Dermis microvascular lymphatic vessel endothelial cell (primary cell): ENCODE data around the gene NLRP4. TPM values are rescaled to one million over a fixed set of nuclear protein-coding genes. Genes with fewer than 3 reads are reported as not detected.

Experiments
- DNase-seq, 2 donors: peaks; one replicate each; pipeline versions ENCODE4 v3.0.0 to v3.0.0-alpha.2; 2010; ENCODE audit warnings: low read depth in 2 of 2
- total RNA-seq: library from RNA; depleted of rRNA; stranded (reverse); fragments of >200 nt; gene quantifications from 2 replicates; pipeline ENCODE4 v1.2.1, GENCODE V29; 2014

The NLRP4 gene
- total RNA-seq = not detected in 2 replicates

GRCh38 chr19:55836340-55836739, at the start of gene NLRP4:
Gene NLRP4, plus strand, starts transcription at chr19:55836540. Its CDS starts 15,541 bp downstream, at chr19:55852081.
- no peak for DNase-seq

DNA sequence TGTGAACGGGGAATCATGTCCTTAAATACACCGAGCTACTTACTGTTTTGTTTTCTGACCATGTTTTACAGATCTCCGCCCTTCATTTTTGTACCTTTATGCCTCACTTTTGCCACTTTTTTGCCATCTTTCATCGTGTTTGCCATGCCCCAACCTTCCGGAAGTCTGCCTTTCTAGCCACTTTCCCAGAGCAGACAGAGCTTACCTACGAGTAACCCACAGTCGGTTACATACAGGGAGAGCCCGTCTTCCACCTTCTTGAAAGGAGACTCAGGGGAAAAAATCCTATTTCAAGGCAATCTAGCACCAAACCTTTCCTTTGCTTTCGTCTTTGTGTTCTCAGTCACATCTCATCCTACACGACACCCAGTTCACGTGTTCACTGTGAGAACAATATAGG, 41.3 kb upstream of the NLRP4 start:
- DNase-seq = no peak

DNA sequence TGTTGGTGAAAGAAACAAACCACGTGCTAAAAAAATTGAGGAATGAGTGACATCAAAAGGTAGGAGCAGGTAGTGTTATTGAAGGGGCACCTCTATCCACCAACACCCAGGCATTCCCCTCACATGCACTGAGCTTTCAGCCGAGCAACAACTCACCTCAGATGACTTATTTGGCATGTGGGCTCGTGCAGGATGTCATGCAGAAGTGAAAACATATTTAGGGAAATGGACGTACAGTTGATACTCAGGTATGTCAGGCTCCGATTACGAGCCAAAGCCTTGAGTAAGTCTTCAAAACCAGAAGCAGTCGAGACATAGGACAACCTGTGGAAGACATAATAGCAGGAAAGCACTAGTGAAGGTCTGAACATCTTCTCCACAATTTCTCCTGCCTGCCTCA, 34.9 kb upstream of the NLRP4 start:
- no peak for DNase-seq

GRCh38 chr19:55802281-55802680, 34.1 kb upstream of the NLRP4 start:
- DNase-seq = no peak

DNA sequence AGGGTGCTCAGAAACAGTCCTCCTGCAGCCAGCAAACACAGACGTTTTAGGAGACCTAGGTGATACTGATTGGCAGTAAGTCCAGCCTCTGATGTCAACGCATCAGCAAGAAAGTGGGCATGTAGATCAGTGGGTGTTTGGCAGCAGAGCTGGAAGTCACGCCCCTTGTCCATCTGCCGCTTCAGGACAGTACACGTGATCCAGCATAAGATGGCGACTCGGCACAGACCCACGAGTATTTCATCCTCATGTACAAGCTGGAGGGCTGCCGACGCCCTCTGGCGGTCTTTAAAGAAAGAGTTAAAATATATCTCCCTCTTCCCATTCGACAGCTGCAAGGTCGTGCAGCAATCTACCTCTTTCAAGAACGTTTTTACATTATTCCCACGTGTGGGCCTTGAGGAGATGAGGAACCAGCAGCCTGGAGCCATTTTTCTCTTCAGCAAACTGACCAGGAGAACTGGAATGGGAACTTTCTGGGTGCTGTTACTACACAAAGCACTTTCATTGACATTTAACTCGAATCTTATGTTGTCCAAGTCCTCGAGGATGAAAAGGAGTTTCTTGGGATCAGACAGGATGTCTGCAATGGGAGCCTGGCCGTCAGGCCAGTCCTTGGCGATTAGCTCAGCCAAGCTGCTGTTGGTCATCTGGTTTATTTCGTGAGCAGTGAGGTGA, 26.8 kb upstream of the NLRP4 start:
- peak; percentile 77 to 78 for DNase-seq

DNA sequence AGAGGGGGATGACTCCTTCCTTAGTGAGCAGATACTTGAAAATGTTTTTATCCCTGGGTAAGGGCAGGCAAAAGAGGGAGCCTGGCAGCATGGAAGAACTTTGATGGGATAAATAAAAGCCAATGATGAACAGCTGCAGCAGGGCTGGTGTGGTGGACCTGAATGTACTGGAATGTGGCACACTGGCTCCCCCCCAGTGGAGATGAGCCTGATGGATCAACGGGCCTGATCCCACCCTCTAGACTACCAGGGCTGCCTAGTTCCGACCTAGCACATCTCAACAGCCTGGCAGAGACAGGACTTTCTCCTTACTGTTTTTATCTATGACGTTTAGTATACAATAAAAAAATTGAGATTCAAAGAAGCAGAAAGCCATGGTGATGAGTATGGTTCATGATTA, 25.0 kb upstream of the NLRP4 start:
- no peak for DNase-seq

- DNase-seq = no peak
Observed at GRCh38 chr19:55812449-55812848, 23.9 kb upstream of the NLRP4 start.

- no peak for DNase-seq
Observed at GRCh38 chr19:55813906-55814305, 22.4 kb upstream of the NLRP4 start.

DNA sequence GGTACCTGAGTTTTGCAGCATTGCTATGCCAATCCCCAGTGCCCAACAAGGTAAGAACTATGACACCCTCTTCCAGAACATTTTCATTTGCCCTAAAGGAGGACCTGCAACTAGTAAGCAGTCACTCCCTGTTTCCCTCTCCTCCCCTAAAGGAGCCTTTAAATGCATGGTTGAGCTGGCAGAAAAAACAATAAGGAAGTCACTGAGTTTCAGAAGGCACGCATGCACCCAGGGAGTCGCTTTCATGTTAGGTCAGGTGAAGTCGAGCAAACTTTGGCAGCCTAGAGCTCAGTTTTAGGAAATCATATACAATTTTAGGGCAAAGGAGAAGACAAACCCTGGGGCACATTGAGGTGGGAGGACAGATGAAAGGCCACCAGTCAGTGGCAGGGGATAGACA, 16.3 kb upstream of the NLRP4 start:
- no peak for DNase-seq

- no peak for DNase-seq
Observed at GRCh38 chr19:55830656-55831055, 5.7 kb upstream of the NLRP4 start.

DNA sequence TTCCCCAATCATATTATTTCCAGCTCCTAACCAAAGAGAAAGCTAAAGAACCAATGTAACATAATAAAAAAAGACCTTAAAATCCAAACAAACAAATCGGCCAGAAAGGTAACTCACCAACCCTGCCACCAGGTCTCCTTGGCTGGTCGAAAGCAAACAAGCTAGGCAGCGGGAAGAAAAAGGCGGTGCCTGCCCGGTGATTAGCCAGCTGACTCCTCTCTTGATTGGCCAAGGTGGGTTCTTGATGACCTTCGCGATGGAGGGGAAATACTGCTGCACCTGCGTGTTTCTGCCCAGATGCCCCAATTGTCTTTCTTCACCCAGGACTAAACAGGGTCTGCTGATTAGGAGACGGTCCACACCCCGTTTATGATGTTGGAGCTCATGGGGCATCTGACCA, 4.5 kb upstream of the NLRP4 start, which contains the start of gene NLRP11:
TSS of gene NLRP11 (minus strand) at position 154 of the 400 bp plus-strand sequence. CDS start 13,825 bp downstream, outside the sequence.
- no peak for DNase-seq

- no peak for DNase-seq
Observed at GRCh38 chr19:55832676-55833075, 3.7 kb upstream of the NLRP4 start.

GRCh38 chr19:55838251-55838650, 1.9 kb downstream of the NLRP4 start:
- DNase-seq = no peak

GRCh38 chr19:55838906-55839305, 2.6 kb downstream of the NLRP4 start:
- DNase-seq = no peak

DNA sequence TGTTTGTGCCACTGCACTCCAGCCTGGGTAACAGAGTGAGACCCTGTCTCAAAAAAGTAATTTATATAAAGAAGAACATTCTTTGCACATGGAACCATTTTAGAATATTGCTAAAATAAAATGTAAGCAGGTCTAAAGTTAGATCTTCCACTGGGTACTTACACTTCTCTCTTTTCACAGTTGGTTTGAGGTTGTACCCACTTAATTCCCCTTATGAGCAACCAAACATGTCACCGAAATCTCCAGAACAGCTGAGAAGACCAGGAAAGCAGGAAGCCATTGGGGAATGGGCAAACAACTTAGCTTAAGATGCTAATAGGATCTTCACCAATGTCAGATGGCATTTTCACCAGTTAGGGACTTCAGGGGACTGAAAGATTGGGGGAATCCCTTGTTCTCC, 18.8 kb downstream of the NLRP4 start:
- no peak for DNase-seq

- no peak for DNase-seq
Observed at GRCh38 chr19:55857149-55857548, 20.8 kb downstream of the NLRP4 start.

DNA sequence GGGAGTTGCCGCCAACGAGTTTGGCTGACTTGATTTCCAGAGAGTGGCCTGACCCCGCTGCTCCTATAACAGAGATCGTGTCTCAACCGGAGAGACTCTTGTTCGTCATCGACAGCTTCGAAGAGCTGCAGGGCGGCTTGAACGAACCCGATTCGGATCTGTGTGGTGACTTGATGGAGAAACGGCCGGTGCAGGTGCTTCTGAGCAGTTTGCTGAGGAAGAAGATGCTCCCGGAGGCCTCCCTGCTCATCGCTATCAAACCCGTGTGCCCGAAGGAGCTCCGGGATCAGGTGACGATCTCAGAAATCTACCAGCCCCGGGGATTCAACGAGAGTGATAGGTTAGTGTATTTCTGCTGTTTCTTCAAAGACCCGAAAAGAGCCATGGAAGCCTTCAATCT, 21.6 kb downstream of the NLRP4 start:
- no peak for DNase-seq

DNA sequence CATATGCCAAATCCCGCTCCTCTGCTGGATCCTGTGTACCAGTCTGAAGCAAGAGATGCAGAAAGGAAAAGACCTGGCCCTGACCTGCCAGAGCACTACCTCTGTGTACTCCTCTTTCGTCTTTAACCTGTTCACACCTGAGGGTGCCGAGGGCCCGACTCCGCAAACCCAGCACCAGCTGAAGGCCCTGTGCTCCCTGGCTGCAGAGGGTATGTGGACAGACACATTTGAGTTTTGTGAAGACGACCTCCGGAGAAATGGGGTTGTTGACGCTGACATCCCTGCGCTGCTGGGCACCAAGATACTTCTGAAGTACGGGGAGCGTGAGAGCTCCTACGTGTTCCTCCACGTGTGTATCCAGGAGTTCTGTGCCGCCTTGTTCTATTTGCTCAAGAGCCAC, 22.1 kb downstream of the NLRP4 start:
- no peak for DNase-seq

DNA sequence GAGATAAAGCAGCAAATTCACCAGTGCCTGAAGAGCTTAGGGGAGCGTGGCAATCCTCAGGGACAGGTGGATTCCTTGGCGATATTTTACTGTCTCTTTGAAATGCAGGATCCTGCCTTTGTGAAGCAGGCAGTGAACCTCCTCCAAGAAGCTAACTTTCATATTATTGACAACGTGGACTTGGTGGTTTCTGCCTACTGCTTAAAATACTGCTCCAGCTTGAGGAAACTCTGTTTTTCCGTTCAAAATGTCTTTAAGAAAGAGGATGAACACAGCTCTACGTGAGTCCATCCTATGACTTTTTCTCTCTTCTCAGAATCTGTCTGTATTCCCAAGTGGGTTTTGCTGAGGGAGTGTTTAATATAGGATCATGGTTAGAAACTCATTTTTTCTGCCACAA, 22.6 kb downstream of the NLRP4 start:
- DNase-seq = no peak

DNA sequence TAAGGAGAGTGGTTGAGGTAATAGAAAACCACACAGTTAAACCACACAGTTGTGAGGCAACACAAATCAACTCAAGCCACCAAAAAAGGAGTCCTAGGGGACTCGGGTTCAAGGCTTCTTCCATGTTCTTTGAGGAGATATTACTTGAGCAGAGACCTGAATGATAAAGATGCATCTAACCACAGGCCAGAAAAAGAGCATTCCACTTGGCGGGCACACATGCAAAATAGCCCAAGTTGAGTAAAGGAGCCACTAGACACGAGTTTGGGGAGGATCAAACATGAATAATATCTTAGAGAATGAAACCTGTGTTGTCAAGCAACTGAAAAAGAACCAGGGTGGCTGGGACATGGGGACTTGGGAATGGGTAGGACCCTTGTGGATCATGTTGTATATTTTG, 30.2 kb downstream of the NLRP4 start:
- DNase-seq = no peak

- no peak for DNase-seq
Observed at GRCh38 chr19:55867101-55867500, 30.8 kb downstream of the NLRP4 start.

GRCh38 chr19:55870736-55871135, 34.4 kb downstream of the NLRP4 start:
- no peak for DNase-seq

DNA sequence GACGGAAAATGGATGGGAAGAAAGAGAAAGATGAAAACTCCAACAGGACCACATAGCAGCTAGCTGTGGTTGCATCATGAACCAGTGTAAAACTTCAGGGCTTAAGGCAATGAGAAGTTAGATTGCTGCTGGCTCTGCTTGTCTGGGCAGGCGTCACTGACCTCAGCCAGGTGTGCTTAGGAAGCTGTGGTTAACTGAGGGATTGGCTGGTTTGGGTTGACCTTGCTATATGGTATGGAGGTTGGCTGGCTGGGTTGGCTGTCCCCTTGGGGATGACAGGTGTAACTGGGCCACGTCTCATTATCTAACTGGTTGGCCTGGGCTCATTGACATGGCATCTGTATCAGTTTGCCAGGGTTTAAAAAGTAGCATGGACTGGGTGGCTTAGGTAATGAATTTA, 40.9 kb downstream of the NLRP4 start:
- DNase-seq = no peak

GRCh38 chr19:55882626-55883025, 46.3 kb downstream of the NLRP4 start:
- no peak for DNase-seq
